HepG2 (cell line): ENCODE data around the gene RGS7. TPM values are rescaled to one million over a fixed set of nuclear protein-coding genes. Genes with fewer than 3 reads are reported as not detected.

Experiments
- ATAC-seq: fragments of 200-7000 bp; cut with Tn5 transposase; 3 replicates; pipeline ENCODE4 v1.9.1; 2020; ENCODE audit warnings: mild to moderate bottlenecking, moderate library complexity
- BruUV-seq: library from RNA; stranded (reverse); fragments of 400-500 nt; replicated peaks from 2 replicates; lab custom pipeline; 2021; lab: Mats Ljungman, UMichigan
- CTCF ChIA-PET: fragments of 300-600 bp; formaldehyde crosslinking; extraction: SDS; loops from one replicate; lab custom pipeline; 2021; ENCODE audit warnings: low total read pairs, inconsistent platforms, low intra/inter-chr PET ratio; lab: Yijun Ruan, JAX
- POLR2A ChIA-PET: fragments of 350-600 bp; sonication (Branson Sonifier 250); formaldehyde crosslinking; loops from one replicate; lab custom pipeline; 2020; ENCODE audit warnings: antibody characterized with exemption, inconsistent platforms; lab: Yijun Ruan, JAX
- DNase-seq: peaks from one replicate; pipeline ENCODE4 v3.0.0-alpha.2; 2015; ENCODE audit warnings: low spot score
- FAIRE-seq: peaks from 3 replicates; lab custom pipeline; 2011; peaks lifted over from hg19 to GRCh38; lab: Jason Lieb, UNC
- H2AFZ ChIP-seq: one replicate; pipeline ENCODE4 v1.6.1; 2011; ENCODE audit warnings: low read length, inconsistent platforms
- H3K27ac ChIP-seq: fragments of 300-600 bp; 3 replicates; pipeline ENCODE4 v1.8.0; 2011; ENCODE audit warnings: mixed run types, mild to moderate bottlenecking, mixed read lengths, low read length, inconsistent platforms; ENCODE audit not compliant: insufficient read depth; ENCODE audit errors: extremely low read length
- H3K27me3 ChIP-seq, 2 experiments: fragments of 200-600 bp in 1 of 2; 2 replicates in 1 of 2; 3 replicates in 1 of 2; pipeline versions ENCODE4 v1.6.0 to v1.8.0; 2011; ENCODE audit warnings: low read length in 2 of 2, mild to moderate bottlenecking in 2 of 2, moderate library complexity in 2 of 2, inconsistent platforms in 1 of 2; ENCODE audit not compliant: insufficient read depth in 2 of 2, control insufficient read depth in 1 of 2
- H3K36me3 ChIP-seq, 2 experiments: fragments of 200-600 bp in 1 of 2; replicated peaks in 1 of 2; 2 replicates in 1 of 2; 3 replicates in 1 of 2; pipeline versions ENCODE4 v1.5.1 to v1.8.0; 2011; ENCODE audit warnings: low read length in 2 of 2, inconsistent platforms in 1 of 2; ENCODE audit not compliant: insufficient read depth in 2 of 2, control insufficient read depth in 1 of 2
- H3K4me1 ChIP-seq: 2 replicates; pipeline ENCODE4 v1.5.1; 2012; ENCODE audit warnings: low read length, inconsistent platforms; ENCODE audit not compliant: insufficient read depth
- H3K4me2 ChIP-seq: 2 replicates; pipeline ENCODE4 v1.6.0; 2011; ENCODE audit warnings: low read depth, low read length, inconsistent platforms
- H3K4me3 ChIP-seq, 3 experiments: fragments of 200-600 bp in 1 of 3; sonication (generic), shearing (Covaris generic) in 1 of 3; replicated peaks in 1 of 3; 2 replicates each; pipeline ENCODE4 v1.5.1; 2011 to 2016; ENCODE audit warnings: low read length in 3 of 3, inconsistent platforms in 2 of 3, low read depth in 2 of 3, mild to moderate bottlenecking in 2 of 3, control low read depth in 1 of 3, mixed read lengths in 1 of 3; ENCODE audit not compliant: insufficient read depth in 1 of 3
- H3K79me2 ChIP-seq: one replicate; pipeline ENCODE4 v1.6.1; 2011; ENCODE audit warnings: low read length, inconsistent platforms; ENCODE audit not compliant: insufficient read depth
- H3K9ac ChIP-seq: 2 replicates; pipeline ENCODE4 v1.6.0; 2011; ENCODE audit warnings: mild to moderate bottlenecking, low read depth, low read length, inconsistent platforms; ENCODE audit not compliant: insufficient read depth
- H3K9me3 ChIP-seq: 2 replicates; pipeline ENCODE4 v1.5.1; 2012; ENCODE audit warnings: mild to moderate bottlenecking, low read length
- H4K20me1 ChIP-seq: 2 replicates; pipeline ENCODE4 v1.6.0; 2011; ENCODE audit warnings: inconsistent platforms, mild to moderate bottlenecking, low read length, moderate library complexity; ENCODE audit not compliant: insufficient read depth
- ATAD3A ChIP-seq: sonication (generic); formaldehyde crosslinking; IDR thresholded peaks from 2 replicates; pipeline ENCODE4 v1.4.0; 2020; ENCODE audit warnings: missing genetic modification reagents
- CENPT ChIP-seq: sonication (generic); formaldehyde crosslinking; IDR thresholded peaks from 2 replicates; pipeline ENCODE4 v1.8.0; 2022; ENCODE audit warnings: low read depth, mild to moderate bottlenecking, moderate library complexity, missing genetic modification reagents
- EHMT2 ChIP-seq: fragments of 200-600 bp; sonication (generic); IDR thresholded peaks from 2 replicates; pipeline ENCODE4 v1.7.0; 2017; ENCODE audit warnings: antibody characterized with exemption, low read depth, low read length, borderline replicate concordance
- FOXC1 ChIP-seq: sonication (generic); formaldehyde crosslinking; IDR thresholded peaks from 2 replicates; pipeline ENCODE4 v1.8.0; 2022; ENCODE audit warnings: mild to moderate bottlenecking, missing genetic modification reagents, borderline replicate concordance
- FOXP4 ChIP-seq: sonication (generic); formaldehyde crosslinking; IDR thresholded peaks from 2 replicates; pipeline ENCODE4 v1.4.0; 2020; ENCODE audit warnings: missing genetic modification reagents
- HOXD1 ChIP-seq: sonication (generic); formaldehyde crosslinking; IDR thresholded peaks from 2 replicates; pipeline ENCODE4 v1.5.0; 2020; ENCODE audit warnings: missing genetic modification reagents
- JDP2 ChIP-seq: sonication (generic); formaldehyde crosslinking; IDR thresholded peaks from 2 replicates; pipeline ENCODE4 v1.8.1; 2022; ENCODE audit warnings: missing genetic modification reagents, borderline replicate concordance
- MEIS1 ChIP-seq: sonication (generic); formaldehyde crosslinking; IDR thresholded peaks from 2 replicates; pipeline ENCODE4 v1.9.0; 2021; ENCODE audit warnings: mild to moderate bottlenecking, missing genetic modification reagents, moderate library complexity, borderline replicate concordance
- NFATC3 ChIP-seq: sonication (generic); formaldehyde crosslinking; IDR thresholded peaks from 2 replicates; pipeline ENCODE4 v1.5.1; 2020; ENCODE audit warnings: mild to moderate bottlenecking, missing genetic modification reagents
- TCF7 ChIP-seq: sonication (generic); IDR thresholded peaks from 2 replicates; pipeline ENCODE4 v1.6.1; 2016; ENCODE audit warnings: antibody characterized with exemption, low read depth
- THAP7 ChIP-seq: sonication (generic); formaldehyde crosslinking; IDR thresholded peaks from 2 replicates; pipeline ENCODE4 v1.8.1; 2023; ENCODE audit warnings: mild to moderate bottlenecking, missing genetic modification reagents
- ZBTB20 ChIP-seq: sonication (generic); formaldehyde crosslinking; IDR thresholded peaks from 2 replicates; pipeline ENCODE4 v1.8.1; 2023; ENCODE audit warnings: missing genetic modification reagents, low read depth, mild to moderate bottlenecking, borderline replicate concordance
- ZFP36L2 ChIP-seq: sonication (generic); formaldehyde crosslinking; IDR thresholded peaks from 2 replicates; pipeline ENCODE4 v1.4.0; 2020; ENCODE audit warnings: missing genetic modification reagents
- ZNF18 ChIP-seq: sonication (generic); formaldehyde crosslinking; IDR thresholded peaks from 2 replicates; pipeline ENCODE4 v1.8.0; 2022; ENCODE audit warnings: mild to moderate bottlenecking, missing genetic modification reagents; ENCODE audit not compliant: insufficient replicate concordance
- ZNF20 ChIP-seq: sonication (generic); formaldehyde crosslinking; IDR thresholded peaks from 2 replicates; pipeline ENCODE4 v1.4.0; 2020; ENCODE audit warnings: mild to moderate bottlenecking, moderate library complexity, missing genetic modification reagents
- ZNF256 ChIP-seq: sonication (generic); formaldehyde crosslinking; conservative IDR thresholded peaks from 2 replicates; pipeline ENCODE4 v1.4.0; 2020; ENCODE audit warnings: missing genetic modification reagents
- ZNF557 ChIP-seq: sonication (generic); formaldehyde crosslinking; IDR thresholded peaks from 2 replicates; pipeline ENCODE4 v1.4.0; 2020; ENCODE audit warnings: missing genetic modification reagents
- ZNF574 ChIP-seq: sonication (generic); formaldehyde crosslinking; IDR thresholded peaks from 2 replicates; pipeline ENCODE4 v1.4.0; 2020; ENCODE audit warnings: missing genetic modification reagents
- WGBS: methylation state at CpG from one replicate; pipeline ENCODE4 v1.1.6; 2017; ENCODE audit warnings: low lambda C conversion rate; 5-methylcytosine and 5-hydroxymethylcytosine counted together
- in situ Hi-C: cut with HindIII; loops from 2 replicates; pipeline ENCODE4 v1.10.0; 2017; ENCODE audit warnings: low pct_unique_long_range_greater_than_20kb; ENCODE audit not compliant: extremely low pct_ligation_motif_present
- intact Hi-C: fragments of 100-400 bp; cut with micrococcal nuclease; formaldehyde crosslinking; loops from one replicate; pipeline ENCODE4 v1.10.0; 2022; ENCODE audit not compliant: unreplicated experiment
- polyA plus RNA-seq, 8 experiments: library from polyadenylated mRNA; depleted of rRNA in 3 of 8; stranded (reverse) in 7 of 8; unstranded in 1 of 8; fragments of >200 nt; fragmentation: Illumina TruSeq in 4 of 8; extraction: Trizol in 4 of 8; gene quantifications; 2 replicates each; pipeline versions ENCODE4 v1.2.1 to v1.2.3, GENCODE V29; 2011 to 2016; ENCODE audit warnings: low read depth in 4 of 8, missing spikeins in 1 of 8, mixed read lengths in 1 of 8; ENCODE audit not compliant: insufficient read depth in 1 of 8
- total RNA-seq, 5 experiments: library from RNA; depleted of rRNA; stranded (reverse); fragments of >200 nt; fragmentation: Illumina TruSeq; extraction: Trizol; gene quantifications; 2 replicates each; pipeline ENCODE4 v1.2.3, GENCODE V29; 2016; ENCODE audit warnings: low read depth in 1 of 5

Gene RGS7
- total and polyA plus RNA-seq, 2 of the 13 experiments (the other 11 are each of a cell fraction or from before 2014, with no cell fraction given) = not detected

- no peaks in the 10 kb centered on the region for H3K36me3 ChIP-seq
- H3K27ac ChIP-seq = no peak overlapping the region
- no peaks in the 10 kb centered on the region for H3K9me3 ChIP-seq
- FAIRE-seq = no peak
- H3K4me1 ChIP-seq = no peaks in the 10 kb centered on the region
- H2AFZ ChIP-seq = no peak overlapping the region
- intact Hi-C loops = no loop called here
- ChIA-PET POLR2A (no interaction called here), CTCF (no interaction called here)
- H3K27me3 ChIP-seq = no peaks in the 10 kb centered on the region
- no peak overlapping the region for H3K4me3 ChIP-seq
- in situ Hi-C loops = no loop called here
- no peak overlapping the region for H3K4me2 ChIP-seq
- BruUV-seq = no TSS peak
- no peak overlapping the region for H3K9ac ChIP-seq
- 2% methylated on average over 9 of the region's 9 CpGs for WGBS
- no peaks in the 10 kb centered on the region for H3K79me2 ChIP-seq
- no peaks in the 10 kb centered on the region for H4K20me1 ChIP-seq
- ATAC-seq = no peak
- no peak for DNase-seq
- TF ChIP-seq ZNF557 (CRISPR knock-in tag) = no peak
- no peak for TF ChIP-seq ZFP36L2 (CRISPR knock-in tag)
- TF ChIP-seq TCF7 = no peak
- TF ChIP-seq FOXC1 (CRISPR knock-in tag) = no peak
- no peak for TF ChIP-seq ATAD3A (CRISPR knock-in tag)
- TF ChIP-seq EHMT2 = no peak
- no peak for TF ChIP-seq ZNF574
- no peak for TF ChIP-seq JDP2
- no peak for TF ChIP-seq ZNF20 (CRISPR knock-in tag)
- TF ChIP-seq THAP7 (CRISPR knock-in tag) = no peak
- no peak for TF ChIP-seq ZNF18
- no peak for TF ChIP-seq FOXP4 (CRISPR knock-in tag)
- TF ChIP-seq ZNF256 = no peak
- no peak for TF ChIP-seq ZBTB20 (CRISPR knock-in tag)
- TF ChIP-seq HOXD1 (CRISPR knock-in tag) = no peak
- TF ChIP-seq CENPT = no peak
- TF ChIP-seq NFATC3 (CRISPR knock-in tag) = no peak
- TF ChIP-seq MEIS1 = no peak
Observed at GRCh38 chr1:241034203-241034936, 322.6 kb downstream of the RGS7 start.
